WTC11 (cell line): Measurements from ENCODE around the gene VMA21. TPM values are rescaled to one million over a fixed set of nuclear protein-coding genes. Genes with fewer than 3 reads are reported as not detected.

Experiments
- ATAC-seq: fragments of 200-7000 bp; cut with Tn5 transposase; 2 replicates; pipeline ENCODE4 v1.10.0; 2021; ENCODE audit warnings: mild to moderate bottlenecking, moderate library complexity
- CTCF ChIA-PET: fragments of 300-600 bp; sonication (Branson Sonifier 250); formaldehyde crosslinking; loops from one replicate; lab custom pipeline; 2021; ENCODE audit warnings: antibody characterized with exemption; lab: Charles Lee
- POLR2A ChIA-PET: fragments of 350-600 bp; sonication (Branson Sonifier 250); formaldehyde crosslinking; loops from one replicate; lab custom pipeline; 2021; ENCODE audit warnings: antibody characterized with exemption; lab: Charles Lee
- DNase-seq: peaks from one replicate; pipeline ENCODE4 v3.0.0; 2021; ENCODE audit warnings: low spot score
- H3K27ac Mint-ChIP-seq: 2 replicates; pipeline ENCODE4 v1.8.0; 2021; ENCODE audit warnings: mixed read lengths
- H3K27me3 Mint-ChIP-seq: 2 replicates; pipeline ENCODE4 v1.8.0; 2021; ENCODE audit warnings: low read depth, mild to moderate bottlenecking, moderate library complexity, mixed read lengths
- H3K36me3 Mint-ChIP-seq: 2 replicates; pipeline ENCODE4 v1.8.0; 2021; ENCODE audit warnings: mixed read lengths
- H3K4me1 Mint-ChIP-seq: 2 replicates; pipeline ENCODE4 v1.8.0; 2022; ENCODE audit warnings: mixed read lengths
- H3K4me3 Mint-ChIP-seq: 2 replicates; pipeline ENCODE4 v1.8.0; 2021; ENCODE audit warnings: mild to moderate bottlenecking, moderate library complexity, mixed read lengths
- H3K9me3 Mint-ChIP-seq: 2 replicates; pipeline ENCODE4 v1.8.0; 2021; ENCODE audit warnings: mixed read lengths
- CREM ChIP-seq: sonication (generic); formaldehyde crosslinking; IDR thresholded peaks from 2 replicates; pipeline ENCODE4 v1.8.1; 2022; ENCODE audit warnings: mild to moderate bottlenecking, missing genetic modification reagents, moderate library complexity
- CTCF ChIP-seq: fragments of 200-600 bp; IDR thresholded peaks from 2 replicates; pipeline ENCODE4 v1.8.0; 2022; ENCODE audit warnings: antibody characterized with exemption
- EMX1 ChIP-seq: fragments of 250-450 bp; sonication (Bioruptor Pico); IDR thresholded peaks from 2 replicates; pipeline ENCODE4 v1.8.0; 2021; ENCODE audit warnings: mild to moderate bottlenecking
- GABPB1 ChIP-seq: sonication (generic); formaldehyde crosslinking; IDR thresholded peaks from 2 replicates; pipeline ENCODE4 v1.8.1; 2023; ENCODE audit warnings: mild to moderate bottlenecking, missing genetic modification reagents
- KAT7 ChIP-seq: sonication (generic); formaldehyde crosslinking; IDR thresholded peaks from 2 replicates; pipeline ENCODE4 v1.8.1; 2023; ENCODE audit warnings: missing genetic modification reagents, mild to moderate bottlenecking, borderline replicate concordance
- NFYB ChIP-seq: sonication (generic); formaldehyde crosslinking; conservative IDR thresholded peaks from 2 replicates; pipeline ENCODE4 v1.8.0; 2022; ENCODE audit warnings: low read depth, missing genetic modification reagents
- NR3C1 ChIP-seq: sonication (generic); formaldehyde crosslinking; conservative IDR thresholded peaks from 2 replicates; pipeline ENCODE4 v1.8.1; 2023; ENCODE audit warnings: low read depth, mild to moderate bottlenecking, missing genetic modification reagents
- OVOL2 ChIP-seq: fragments of 250-450 bp; sonication (Bioruptor Pico); IDR thresholded peaks from 2 replicates; pipeline ENCODE4 v1.9.0; 2021; ENCODE audit warnings: mild to moderate bottlenecking, borderline replicate concordance
- PRDM15 ChIP-seq: sonication (generic); formaldehyde crosslinking; IDR thresholded peaks from 2 replicates; pipeline ENCODE4 v1.8.0; 2022; ENCODE audit warnings: missing genetic modification reagents
- RELA ChIP-seq: sonication (generic); formaldehyde crosslinking; IDR thresholded peaks from 2 replicates; pipeline ENCODE4 v1.8.1; 2022; ENCODE audit warnings: missing genetic modification reagents, mild to moderate bottlenecking, borderline replicate concordance
- RORB ChIP-seq: fragments of 250-450 bp; sonication (Bioruptor Pico); IDR thresholded peaks from 2 replicates; pipeline ENCODE4 v1.9.0; 2021; ENCODE audit warnings: mild to moderate bottlenecking
- USF2 ChIP-seq: sonication (generic); formaldehyde crosslinking; IDR thresholded peaks from 2 replicates; pipeline ENCODE4 v1.8.1; 2023; ENCODE audit warnings: mild to moderate bottlenecking, missing genetic modification reagents, moderate library complexity
- ZNF281 ChIP-seq: sonication (generic); formaldehyde crosslinking; IDR thresholded peaks from 2 replicates; pipeline ENCODE4 v1.8.0; 2023; ENCODE audit warnings: mild to moderate bottlenecking, missing genetic modification reagents
- total RNA-seq: library from RNA; stranded (reverse); gene quantifications from 3 replicates; pipeline ENCODE4 v1.2.3, GENCODE V29; 2021
- TF ChIP-seq, protein P1 (sequence below): sonication (generic); formaldehyde crosslinking; IDR thresholded peaks from 2 replicates; pipeline ENCODE4 v1.8.1; 2023; ENCODE audit warnings: mild to moderate bottlenecking, missing genetic modification reagents
- TF ChIP-seq, protein P2 (sequence below): fragments of 250-450 bp; sonication (Bioruptor Pico); IDR thresholded peaks from 2 replicates; pipeline ENCODE4 v1.9.0; 2021; ENCODE audit warnings: mild to moderate bottlenecking
- TF ChIP-seq, protein P3 (sequence below): fragments of 250-450 bp; sonication (Bioruptor Pico); IDR thresholded peaks from 2 replicates; pipeline ENCODE4 v1.9.0; 2021; ENCODE audit warnings: moderate library complexity, mild to moderate bottlenecking, inconsistent platforms, borderline replicate concordance

VMA21 gene
- total RNA-seq, 1 experiment from 2014 or later, result 52.8 TPM

DNA sequence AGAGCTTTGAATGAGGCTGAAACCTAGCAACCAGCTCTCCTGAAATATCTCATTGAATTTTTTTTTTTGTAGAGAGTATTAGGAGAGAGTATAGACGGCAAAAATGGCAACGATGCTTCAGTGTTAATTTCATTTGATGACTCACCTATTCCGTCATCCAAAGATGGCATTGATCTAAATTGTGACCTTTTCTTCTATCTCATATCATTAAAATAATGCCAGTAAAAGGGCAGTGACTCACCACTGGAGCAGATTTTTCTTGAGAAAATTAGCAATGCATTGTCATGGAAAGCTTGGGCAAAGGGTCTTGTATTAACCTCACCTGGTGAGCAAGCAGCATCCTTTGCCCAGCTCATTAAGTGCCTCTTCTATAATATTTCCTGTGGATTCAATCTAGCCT is 19.6 kb downstream of the VMA21 start:
- no peak for ATAC-seq
- CTCF ChIA-PET, result no interaction called here

More for the DNA sequence above, 19.6 kb downstream of the VMA21 start:
- no peaks in the 10 kb centered on the region for H3K9me3 Mint-ChIP-seq
- DNase-seq, result no peak
- no peak overlapping the region for H3K4me3 Mint-ChIP-seq
- H3K4me1 Mint-ChIP-seq, result peaks cover 29% of the 10 kb centered on the region
- POLR2A ChIA-PET, result no interaction called here
- H3K27ac Mint-ChIP-seq, result no peak overlapping the region
- TF ChIP-seq NFYB (CRISPR knock-in tag), result no peak
- no peak for TF ChIP-seq CTCF
- TF ChIP-seq, protein P1, sequence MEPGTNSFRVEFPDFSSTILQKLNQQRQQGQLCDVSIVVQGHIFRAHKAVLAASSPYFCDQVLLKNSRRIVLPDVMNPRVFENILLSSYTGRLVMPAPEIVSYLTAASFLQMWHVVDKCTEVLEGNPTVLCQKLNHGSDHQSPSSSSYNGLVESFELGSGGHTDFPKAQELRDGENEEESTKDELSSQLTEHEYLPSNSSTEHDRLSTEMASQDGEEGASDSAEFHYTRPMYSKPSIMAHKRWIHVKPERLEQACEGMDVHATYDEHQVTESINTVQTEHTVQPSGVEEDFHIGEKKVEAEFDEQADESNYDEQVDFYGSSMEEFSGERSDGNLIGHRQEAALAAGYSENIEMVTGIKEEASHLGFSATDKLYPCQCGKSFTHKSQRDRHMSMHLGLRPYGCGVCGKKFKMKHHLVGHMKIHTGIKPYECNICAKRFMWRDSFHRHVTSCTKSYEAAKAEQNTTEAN (CRISPR knock-in tag), result no peak
- TF ChIP-seq, protein P2, sequence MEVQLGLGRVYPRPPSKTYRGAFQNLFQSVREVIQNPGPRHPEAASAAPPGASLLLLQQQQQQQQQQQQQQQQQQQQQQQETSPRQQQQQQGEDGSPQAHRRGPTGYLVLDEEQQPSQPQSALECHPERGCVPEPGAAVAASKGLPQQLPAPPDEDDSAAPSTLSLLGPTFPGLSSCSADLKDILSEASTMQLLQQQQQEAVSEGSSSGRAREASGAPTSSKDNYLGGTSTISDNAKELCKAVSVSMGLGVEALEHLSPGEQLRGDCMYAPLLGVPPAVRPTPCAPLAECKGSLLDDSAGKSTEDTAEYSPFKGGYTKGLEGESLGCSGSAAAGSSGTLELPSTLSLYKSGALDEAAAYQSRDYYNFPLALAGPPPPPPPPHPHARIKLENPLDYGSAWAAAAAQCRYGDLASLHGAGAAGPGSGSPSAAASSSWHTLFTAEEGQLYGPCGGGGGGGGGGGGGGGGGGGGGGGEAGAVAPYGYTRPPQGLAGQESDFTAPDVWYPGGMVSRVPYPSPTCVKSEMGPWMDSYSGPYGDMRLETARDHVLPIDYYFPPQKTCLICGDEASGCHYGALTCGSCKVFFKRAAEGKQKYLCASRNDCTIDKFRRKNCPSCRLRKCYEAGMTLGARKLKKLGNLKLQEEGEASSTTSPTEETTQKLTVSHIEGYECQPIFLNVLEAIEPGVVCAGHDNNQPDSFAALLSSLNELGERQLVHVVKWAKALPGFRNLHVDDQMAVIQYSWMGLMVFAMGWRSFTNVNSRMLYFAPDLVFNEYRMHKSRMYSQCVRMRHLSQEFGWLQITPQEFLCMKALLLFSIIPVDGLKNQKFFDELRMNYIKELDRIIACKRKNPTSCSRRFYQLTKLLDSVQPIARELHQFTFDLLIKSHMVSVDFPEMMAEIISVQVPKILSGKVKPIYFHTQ (CRISPR knock-in tag), result no peak
- TF ChIP-seq OVOL2 (CRISPR knock-in tag), result no peak
- TF ChIP-seq EMX1 (CRISPR knock-in tag), result no peak
- TF ChIP-seq, protein P3, sequence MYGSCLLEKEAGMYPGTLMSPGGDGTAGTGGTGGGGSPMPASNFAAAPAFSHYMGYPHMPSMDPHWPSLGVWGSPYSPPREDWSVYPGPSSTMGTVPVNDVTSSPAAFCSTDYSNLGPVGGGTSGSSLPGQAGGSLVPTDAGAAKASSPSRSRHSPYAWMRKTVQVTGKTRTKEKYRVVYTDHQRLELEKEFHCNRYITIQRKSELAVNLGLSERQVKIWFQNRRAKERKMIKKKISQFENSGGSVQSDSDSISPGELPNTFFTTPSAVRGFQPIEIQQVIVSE (CRISPR knock-in tag), result no peak
- TF ChIP-seq NR3C1 (CRISPR knock-in tag), result no peak
- TF ChIP-seq CREM (CRISPR knock-in tag), result no peak
- TF ChIP-seq RORB (CRISPR knock-in tag), result no peak
- TF ChIP-seq RELA (CRISPR knock-in tag), result no peak
- TF ChIP-seq USF2 (CRISPR knock-in tag), result no peak
- TF ChIP-seq GABPB1, result no peak
- TF ChIP-seq ZNF281 (CRISPR knock-in tag), result no peak
- no peak for TF ChIP-seq PRDM15
- no peak for TF ChIP-seq KAT7 (CRISPR knock-in tag)
- TF ChIP-seq, all 79 proteins: peak for 0
- Mint-ChIP-seq H3K36me3 (no peaks in the 10 kb centered on the region), H3K27me3 (no peaks in the 10 kb centered on the region)
